Trophoblast cell (in vitro differentiated cells and primary cell): ENCODE data around the gene FAM217B.

ENCODE experiments used
- DNase-seq, 2 donors: peaks; one replicate each; pipeline ENCODE4 v3.0.0-alpha.2; 2016
- H2AFZ ChIP-seq: 2 replicates; pipeline ENCODE4 v1.6.1; 2013; ENCODE audit warnings: low read length, moderate library complexity, mild to moderate bottlenecking; ENCODE audit not compliant: insufficient read depth, poor library complexity
- H2AK5ac ChIP-seq: 2 replicates; pipeline ENCODE4 v1.6.1; 2013; ENCODE audit warnings: mild to moderate bottlenecking, low read length
- H2BK120ac ChIP-seq: 2 replicates; pipeline ENCODE4 v1.6.1; 2013; ENCODE audit warnings: low read length, mild to moderate bottlenecking, moderate library complexity; ENCODE audit not compliant: insufficient read depth, poor library complexity
- H2BK12ac ChIP-seq: 2 replicates; pipeline ENCODE4 v1.6.1; 2013; ENCODE audit warnings: mild to moderate bottlenecking, low read length, moderate library complexity
- H2BK5ac ChIP-seq: 2 replicates; pipeline ENCODE4 v1.6.1; 2013; ENCODE audit warnings: low read length, low read depth, moderate library complexity, mild to moderate bottlenecking; ENCODE audit not compliant: poor library complexity
- H3K14ac ChIP-seq: 2 replicates; pipeline ENCODE4 v1.6.1; 2013; ENCODE audit warnings: mild to moderate bottlenecking, low read length
- H3K18ac ChIP-seq: 2 replicates; pipeline ENCODE4 v1.6.1; 2013; ENCODE audit warnings: mild to moderate bottlenecking, low read length
- H3K23ac ChIP-seq: 2 replicates; pipeline ENCODE4 v1.6.1; 2013; ENCODE audit warnings: low read length
- H3K27ac ChIP-seq: 2 replicates; pipeline ENCODE4 v1.5.1; 2013; ENCODE audit warnings: low read depth, mild to moderate bottlenecking, inconsistent platforms, low read length, moderate library complexity
- H3K27me3 ChIP-seq: 2 replicates; pipeline ENCODE4 v1.6.1; 2013; ENCODE audit warnings: inconsistent platforms, mild to moderate bottlenecking, low read length, moderate library complexity; ENCODE audit not compliant: insufficient read depth
- H3K36me3 ChIP-seq, 2 experiments: 1 replicate in 1 of 2; 2 replicates in 1 of 2; pipeline ENCODE4 v1.6.1; 2013; ENCODE audit warnings: low read length in 2 of 2, mild to moderate bottlenecking in 2 of 2, moderate library complexity in 1 of 2; ENCODE audit not compliant: insufficient read depth in 2 of 2, control insufficient read depth in 1 of 2
- H3K4ac ChIP-seq: 2 replicates; pipeline ENCODE4 v1.6.1; 2013; ENCODE audit warnings: low read depth, mild to moderate bottlenecking, low read length, moderate library complexity
- H3K4me1 ChIP-seq, 2 experiments: 1 replicate in 1 of 2; 2 replicates in 1 of 2; pipeline ENCODE4 v1.6.1; 2013; ENCODE audit warnings: low read length in 2 of 2, mild to moderate bottlenecking in 2 of 2, moderate library complexity in 1 of 2; ENCODE audit not compliant: insufficient read depth in 2 of 2, control insufficient read depth in 1 of 2
- H3K4me2 ChIP-seq: 2 replicates; pipeline ENCODE4 v1.6.1; 2013; ENCODE audit warnings: inconsistent platforms, mild to moderate bottlenecking, low read length, moderate library complexity
- H3K4me3 ChIP-seq: 2 replicates; pipeline ENCODE4 v1.5.1; 2013; ENCODE audit warnings: mild to moderate bottlenecking, low read depth, low read length, inconsistent platforms
- H3K79me1 ChIP-seq: one replicate; pipeline ENCODE4 v1.6.1; 2013; ENCODE audit warnings: low read length
- H3K79me2 ChIP-seq: 2 replicates; pipeline ENCODE4 v1.6.1; 2013; ENCODE audit warnings: low read length, mild to moderate bottlenecking; ENCODE audit not compliant: control insufficient read depth, insufficient read depth, poor library complexity
- H3K9ac ChIP-seq: 2 replicates; pipeline ENCODE4 v1.6.1; 2013; ENCODE audit warnings: mild to moderate bottlenecking, low read length
- H3K9me3 ChIP-seq: 2 replicates; pipeline ENCODE4 v1.6.1; 2013; ENCODE audit warnings: low read depth, mild to moderate bottlenecking, control low read depth, inconsistent platforms, low read length; ENCODE audit not compliant: insufficient read depth
- H4K12ac ChIP-seq: 2 replicates; pipeline ENCODE4 v1.6.1; 2013; ENCODE audit warnings: low read depth, mild to moderate bottlenecking, low read length, moderate library complexity
- H4K8ac ChIP-seq: 2 replicates; pipeline ENCODE4 v1.6.1; 2013; ENCODE audit warnings: low read depth, mild to moderate bottlenecking, low read length, moderate library complexity
- H4K91ac ChIP-seq: one replicate; pipeline ENCODE4 v1.6.1; 2013; ENCODE audit warnings: low read depth, mild to moderate bottlenecking, low read length, moderate library complexity
- WGBS: extraction: QIAGEN DNeasy Blood & Tissue Kit; methylation state at CpG from one replicate; pipeline ENCODE4 v1.1.7; 2013; ENCODE audit warnings: missing lambda C conversion rate; ENCODE audit not compliant: insufficient read length, insufficient coverage; ENCODE audit errors: extremely low coverage; 5-methylcytosine and 5-hydroxymethylcytosine counted together

FAM217B gene

DNA sequence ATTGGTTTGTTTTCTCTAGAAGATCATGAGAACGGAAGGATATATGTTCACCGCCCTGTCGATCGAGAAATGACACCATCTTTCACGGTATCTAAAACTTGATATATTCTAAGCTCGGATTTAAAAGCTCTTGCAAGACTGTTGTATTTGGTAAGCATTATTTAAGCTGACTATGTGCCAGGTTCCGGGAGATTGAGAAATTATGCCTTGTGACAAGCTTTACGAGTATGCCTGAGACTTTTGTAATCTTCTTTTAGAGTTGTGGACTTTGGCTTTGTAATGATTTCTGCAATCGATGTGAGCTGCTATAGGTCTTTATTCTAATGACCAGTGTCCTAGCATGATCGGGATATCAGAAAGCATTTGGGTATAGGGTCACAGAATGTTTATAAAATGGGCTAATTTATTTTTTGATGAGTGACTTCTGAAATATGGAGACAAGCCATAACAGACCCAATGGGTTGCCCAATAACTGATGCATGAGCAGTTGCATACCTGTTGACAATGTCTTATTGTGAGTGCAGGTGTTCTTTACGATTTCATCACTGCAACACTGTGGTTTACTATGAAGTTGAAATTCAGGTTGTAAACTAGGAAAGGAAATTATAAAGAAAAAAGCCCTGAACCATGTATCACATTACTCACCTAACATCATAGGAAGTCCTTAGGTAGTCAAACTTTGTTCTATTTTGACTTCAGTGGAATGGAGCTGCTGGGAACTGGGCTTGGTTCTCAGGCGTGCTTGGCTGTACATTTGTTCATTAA lies 32.0 kb downstream of the FAM217B start:
- Histone ChIP-seq H2BK120ac (no peak overlapping the region), H4K91ac (no peak overlapping the region), H3K36me3 (no peaks in the 10 kb centered on the region), H3K23ac (no peak overlapping the region), H2AFZ (no peak overlapping the region), H2AK5ac (no peak overlapping the region), H3K79me1 (no peaks in the 10 kb centered on the region), H3K9ac (no peak overlapping the region), H3K4me2 (no peak overlapping the region), H4K12ac (no peak overlapping the region), H3K18ac (no peak overlapping the region), H3K4me3 (no peak overlapping the region), H3K14ac (no peak overlapping the region), H3K9me3 (no peaks in the 10 kb centered on the region), H3K4ac (no peak overlapping the region), H4K8ac (no peak overlapping the region), H3K79me2 (no peaks in the 10 kb centered on the region), H2BK5ac (no peak overlapping the region), H3K4me1 (no peaks in the 10 kb centered on the region), H2BK12ac (no peak overlapping the region), H3K27ac (no peak overlapping the region), H3K27me3 (no peaks in the 10 kb centered on the region)
- WGBS: no CpG with 5 or more reads among the region's 12 CpGs
- DNase-seq: no peak

DNA sequence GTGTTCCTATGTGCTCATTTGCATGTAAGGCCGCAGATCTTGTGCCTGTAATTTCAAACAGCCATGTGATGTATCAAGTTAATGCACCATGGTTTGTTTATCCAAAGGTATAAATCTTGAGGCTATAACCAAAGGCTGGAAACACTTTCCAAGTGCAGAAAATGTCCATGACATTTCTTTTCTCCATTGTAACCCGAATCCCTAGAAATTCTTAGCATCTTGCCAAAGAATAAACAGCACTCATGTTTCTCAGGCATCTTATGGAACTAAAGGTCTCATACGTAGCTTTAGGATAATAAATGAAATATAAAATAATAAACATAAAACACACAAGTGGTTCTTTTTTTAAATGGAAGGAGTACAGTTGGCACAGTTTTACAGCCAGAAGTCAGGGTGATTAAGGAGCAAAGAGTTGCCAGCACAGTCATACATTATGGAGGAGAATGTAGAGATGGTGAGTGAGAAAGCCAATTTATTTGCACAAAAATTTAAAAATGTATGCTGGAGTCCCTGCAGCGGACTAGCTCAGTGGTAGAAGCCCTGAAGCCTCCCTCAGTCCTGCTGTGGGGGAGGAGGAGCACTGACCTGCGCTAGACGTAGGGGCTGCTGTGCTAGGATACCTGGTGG lies 36.1 kb downstream of the FAM217B start:
- Histone ChIP-seq H3K4me2 (no peak overlapping the region), H3K27ac (no peak overlapping the region), H3K4me3 (no peak overlapping the region), H3K18ac (no peak overlapping the region), H3K36me3 (no peaks in the 10 kb centered on the region), H3K9ac (no peak overlapping the region), H3K79me1 (no peaks in the 10 kb centered on the region), H3K23ac (no peak overlapping the region), H2BK12ac (no peak overlapping the region), H3K4ac (no peak overlapping the region), H2AK5ac (no peak overlapping the region), H3K4me1 (no peaks in the 10 kb centered on the region), H2BK120ac (no peak overlapping the region), H2AFZ (no peak overlapping the region), H2BK5ac (no peak overlapping the region), H4K91ac (no peak overlapping the region), H3K14ac (no peak overlapping the region), H4K8ac (no peak overlapping the region), H3K27me3 (no peaks in the 10 kb centered on the region), H3K79me2 (no peaks in the 10 kb centered on the region), H3K9me3 (no peaks in the 10 kb centered on the region), H4K12ac (no peak overlapping the region)
- DNase-seq: no peak
- WGBS: no CpG with 5 or more reads among the region's 6 CpGs

GRCh38 chr20:59977086-59977485 lies 36.9 kb downstream of the FAM217B start:
- H3K36me3 ChIP-seq: no peaks in the 10 kb centered on the region
- no peak overlapping the region for H3K23ac ChIP-seq
- no peaks in the 10 kb centered on the region for H3K79me2 ChIP-seq
- H2AK5ac ChIP-seq: no peak overlapping the region
- no peak overlapping the region for H3K4me2 ChIP-seq
- no CpG with 5 or more reads among the region's 9 CpGs for WGBS
- no peak overlapping the region for H3K18ac ChIP-seq
- no peak overlapping the region for H4K8ac ChIP-seq
- no peak overlapping the region for H2BK5ac ChIP-seq
- H3K4me3 ChIP-seq: no peak overlapping the region
- H4K12ac ChIP-seq: no peak overlapping the region
- H3K27ac ChIP-seq: no peak overlapping the region
- no peak for DNase-seq
- no peak overlapping the region for H4K91ac ChIP-seq
- no peak overlapping the region for H2BK12ac ChIP-seq
- no peaks in the 10 kb centered on the region for H3K9me3 ChIP-seq
- no peak overlapping the region for H3K14ac ChIP-seq
- H3K4ac ChIP-seq: no peak overlapping the region
- no peak overlapping the region for H2AFZ ChIP-seq
- H2BK120ac ChIP-seq: no peak overlapping the region
- no peaks in the 10 kb centered on the region for H3K79me1 ChIP-seq
- H3K4me1 ChIP-seq: no peaks in the 10 kb centered on the region
- no peak overlapping the region for H3K9ac ChIP-seq
- no peaks in the 10 kb centered on the region for H3K27me3 ChIP-seq

GRCh38 chr20:59983076-59983475 lies 42.9 kb downstream of the FAM217B start:
- Histone ChIP-seq H3K4ac (no peak overlapping the region), H3K14ac (no peak overlapping the region), H3K27ac (no peak overlapping the region), H3K79me2 (no peaks in the 10 kb centered on the region), H3K9me3 (no peaks in the 10 kb centered on the region), H3K36me3 (no peaks in the 10 kb centered on the region), H3K4me1 (no peaks in the 10 kb centered on the region), H4K12ac (no peak overlapping the region), H2AK5ac (no peak overlapping the region), H3K18ac (no peak overlapping the region), H3K4me3 (no peak overlapping the region), H2BK120ac (no peak overlapping the region), H3K4me2 (no peak overlapping the region), H4K8ac (no peak overlapping the region), H4K91ac (no peak overlapping the region), H2AFZ (no peak overlapping the region), H2BK5ac (no peak overlapping the region), H2BK12ac (no peak overlapping the region), H3K9ac (no peak overlapping the region), H3K27me3 (no peaks in the 10 kb centered on the region), H3K79me1 (no peaks in the 10 kb centered on the region), H3K23ac (no peak overlapping the region)
- WGBS: no CpG with 5 or more reads among the region's 9 CpGs
- DNase-seq: no peak
